OCI-LY1 (cell line): ENCODE measurements around the gene PTPRU.

Source experiments
- H2AFZ ChIP-seq: fragments of 200-600 bp; sonication (generic), shearing (Covaris generic); 2 replicates; pipeline ENCODE4 v1.6.0; 2014; ENCODE audit warnings: antibody characterized with exemption, mild to moderate bottlenecking, low read length
- H3F3A ChIP-seq: fragments of 200-600 bp; sonication (generic), shearing (Covaris generic); 2 replicates; pipeline ENCODE4 v1.6.0; 2014; ENCODE audit warnings: mild to moderate bottlenecking, antibody characterized with exemption, low read length, moderate library complexity; ENCODE audit not compliant: insufficient read depth
- H3K27ac ChIP-seq: fragments of 200-600 bp; sonication (generic); 2 replicates; pipeline ENCODE4 v1.5.1; 2014; ENCODE audit warnings: low read length, mixed run types, mild to moderate bottlenecking, low read depth; ENCODE audit not compliant: poor library complexity, severe bottlenecking
- H3K27me3 ChIP-seq: fragments of 200-600 bp; sonication (generic); 2 replicates; pipeline ENCODE4 v1.6.0; 2014; ENCODE audit warnings: antibody characterized with exemption, mild to moderate bottlenecking, low read length, moderate library complexity; ENCODE audit not compliant: insufficient read depth
- H3K36me3 ChIP-seq: fragments of 200-600 bp; sonication (generic); 2 replicates; pipeline ENCODE4 v1.6.1; 2014; ENCODE audit warnings: mild to moderate bottlenecking, antibody characterized with exemption, low read length, moderate library complexity, mixed read lengths; ENCODE audit not compliant: insufficient read depth
- H3K4me1 ChIP-seq: fragments of 200-600 bp; sonication (generic); 2 replicates; pipeline ENCODE4 v1.5.1; 2014; ENCODE audit warnings: mild to moderate bottlenecking, low read length, moderate library complexity; ENCODE audit not compliant: insufficient read depth, severe bottlenecking
- H3K4me2 ChIP-seq: fragments of 200-600 bp; sonication (generic), shearing (Covaris generic); 2 replicates; pipeline ENCODE4 v1.6.1; 2014; ENCODE audit warnings: low read length
- H3K4me3 ChIP-seq: fragments of 200-600 bp; sonication (generic); 2 replicates; pipeline ENCODE4 v1.5.1; 2014; ENCODE audit warnings: low read length, low read depth, mild to moderate bottlenecking, mixed read lengths; ENCODE audit not compliant: poor library complexity, severe bottlenecking
- H3K79me2 ChIP-seq: fragments of 200-600 bp; shearing (Covaris generic); 2 replicates; pipeline ENCODE4 v1.6.1; 2016; ENCODE audit warnings: mixed run types, low read length, mixed read lengths; ENCODE audit not compliant: insufficient read depth
- H3K9ac ChIP-seq: fragments of 200-600 bp; sonication (generic), shearing (Covaris generic); 2 replicates; pipeline ENCODE4 v1.6.1; 2014; ENCODE audit warnings: mild to moderate bottlenecking, low read length, mixed read lengths
- H3K9me2 ChIP-seq: fragments of 200-600 bp; sonication (generic), shearing (Covaris generic); 2 replicates; pipeline ENCODE4 v1.6.1; 2014; ENCODE audit warnings: low read depth, mild to moderate bottlenecking, low read length, mixed read lengths
- H3K9me3 ChIP-seq: fragments of 200-600 bp; shearing (Covaris generic); 2 replicates; pipeline ENCODE4 v1.6.1; 2014; ENCODE audit warnings: low read length, mixed read lengths
- H4K20me1 ChIP-seq: fragments of 200-600 bp; sonication (generic), shearing (Covaris generic); 2 replicates; pipeline ENCODE4 v1.6.0; 2016; ENCODE audit warnings: mild to moderate bottlenecking, low read length; ENCODE audit not compliant: insufficient read depth
- EZH2 ChIP-seq: fragments of 200-600 bp; sonication (generic), shearing (Covaris generic); IDR thresholded peaks from 2 replicates; pipeline ENCODE4 v1.8.0; 2017; ENCODE audit warnings: borderline replicate concordance, mixed run types, mild to moderate bottlenecking, antibody characterized with exemption, low read length, moderate library complexity, mixed read lengths
- TF ChIP-seq, protein P1 (sequence below): fragments of 200-600 bp; sonication (generic), shearing (Covaris generic); IDR thresholded peaks from 2 replicates; pipeline ENCODE4 v1.5.1; 2017; ENCODE audit warnings: mild to moderate bottlenecking, antibody characterized with exemption, low read length, moderate library complexity, mixed read lengths

The PTPRU gene

DNA sequence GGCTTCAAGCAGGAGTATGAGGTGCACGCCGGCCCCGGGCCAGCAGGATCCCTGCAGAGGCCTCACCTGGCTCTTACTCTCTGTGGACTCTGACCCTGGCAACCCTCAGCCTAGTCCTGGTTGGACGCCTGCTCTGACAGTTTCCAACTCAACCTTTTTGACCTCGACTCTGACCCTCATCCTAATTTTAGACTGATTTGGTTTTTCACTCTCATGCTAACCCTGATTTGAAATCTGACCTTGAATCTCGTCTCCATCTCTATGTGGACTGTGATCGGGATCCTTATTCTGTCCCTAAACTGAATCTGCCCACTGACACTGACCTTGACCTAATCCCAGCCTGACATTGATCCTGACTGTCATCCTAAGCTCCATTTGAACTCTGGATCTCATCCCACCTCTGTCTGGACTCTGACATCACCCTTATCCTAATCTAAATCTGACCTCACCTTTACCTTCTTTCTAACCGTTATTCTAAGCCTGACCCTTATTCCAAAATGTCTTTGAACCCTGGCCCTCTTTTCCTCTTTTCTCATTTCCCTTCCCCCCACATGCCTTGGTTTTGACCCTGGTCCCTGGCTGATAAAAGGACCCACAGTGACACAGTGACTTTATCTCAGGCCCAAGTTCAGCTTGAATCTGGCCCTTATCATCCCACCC lies 67.8 kb downstream of the PTPRU start:
- H3K27ac ChIP-seq: no peak overlapping the region
- TF ChIP-seq EZH2: no peak
- TF ChIP-seq, protein P1, sequence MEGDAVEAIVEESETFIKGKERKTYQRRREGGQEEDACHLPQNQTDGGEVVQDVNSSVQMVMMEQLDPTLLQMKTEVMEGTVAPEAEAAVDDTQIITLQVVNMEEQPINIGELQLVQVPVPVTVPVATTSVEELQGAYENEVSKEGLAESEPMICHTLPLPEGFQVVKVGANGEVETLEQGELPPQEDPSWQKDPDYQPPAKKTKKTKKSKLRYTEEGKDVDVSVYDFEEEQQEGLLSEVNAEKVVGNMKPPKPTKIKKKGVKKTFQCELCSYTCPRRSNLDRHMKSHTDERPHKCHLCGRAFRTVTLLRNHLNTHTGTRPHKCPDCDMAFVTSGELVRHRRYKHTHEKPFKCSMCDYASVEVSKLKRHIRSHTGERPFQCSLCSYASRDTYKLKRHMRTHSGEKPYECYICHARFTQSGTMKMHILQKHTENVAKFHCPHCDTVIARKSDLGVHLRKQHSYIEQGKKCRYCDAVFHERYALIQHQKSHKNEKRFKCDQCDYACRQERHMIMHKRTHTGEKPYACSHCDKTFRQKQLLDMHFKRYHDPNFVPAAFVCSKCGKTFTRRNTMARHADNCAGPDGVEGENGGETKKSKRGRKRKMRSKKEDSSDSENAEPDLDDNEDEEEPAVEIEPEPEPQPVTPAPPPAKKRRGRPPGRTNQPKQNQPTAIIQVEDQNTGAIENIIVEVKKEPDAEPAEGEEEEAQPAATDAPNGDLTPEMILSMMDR: no peak
- H3K9me2 ChIP-seq: no peaks in the 10 kb centered on the region
- H3K36me3 ChIP-seq: no peaks in the 10 kb centered on the region
- H3K4me2 ChIP-seq: no peak overlapping the region
- H3K9ac ChIP-seq: no peak overlapping the region
- H3F3A ChIP-seq: no peaks in the 10 kb centered on the region
- no peaks in the 10 kb centered on the region for H4K20me1 ChIP-seq
- no peaks in the 10 kb centered on the region for H3K79me2 ChIP-seq
- no peaks in the 10 kb centered on the region for H3K4me1 ChIP-seq
- no peaks in the 10 kb centered on the region for H3K27me3 ChIP-seq
- no peaks in the 10 kb centered on the region for H3K9me3 ChIP-seq
- H2AFZ ChIP-seq: no peak overlapping the region
- H3K4me3 ChIP-seq: no peak overlapping the region

DNA sequence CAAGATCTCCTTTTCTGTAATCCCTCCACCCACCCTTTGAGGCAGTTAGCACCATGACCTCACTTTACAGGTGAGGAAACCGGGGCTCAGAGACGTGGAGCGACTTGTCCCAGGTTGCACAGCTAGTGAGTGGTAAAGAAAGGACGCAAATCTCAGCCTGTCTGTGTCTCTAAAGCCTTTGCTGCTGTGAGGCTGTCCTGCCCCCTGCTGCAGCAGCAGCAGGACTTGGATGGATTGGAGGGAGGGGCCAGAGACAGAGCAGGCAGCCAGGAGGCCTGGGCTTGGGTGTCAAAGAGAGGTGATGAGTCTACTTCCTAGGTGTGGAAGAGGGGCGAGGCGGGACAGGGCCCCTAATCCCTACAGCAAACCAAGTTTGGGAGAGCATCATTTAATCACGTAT lies 69.6 kb downstream of the PTPRU start:
- Histone ChIP-seq H3K4me3 (no peak overlapping the region), H3K79me2 (no peaks in the 10 kb centered on the region), H3K36me3 (no peaks in the 10 kb centered on the region), H3K4me2 (no peak overlapping the region), H3K27ac (no peak overlapping the region), H3K27me3 (no peaks in the 10 kb centered on the region), H3F3A (no peaks in the 10 kb centered on the region), H3K9ac (no peak overlapping the region), H3K4me1 (no peaks in the 10 kb centered on the region), H3K9me2 (no peaks in the 10 kb centered on the region), H3K9me3 (no peaks in the 10 kb centered on the region), H2AFZ (no peak overlapping the region), H4K20me1 (no peaks in the 10 kb centered on the region)
- TF ChIP-seq, protein P1: no peak
- no peak for TF ChIP-seq EZH2

DNA sequence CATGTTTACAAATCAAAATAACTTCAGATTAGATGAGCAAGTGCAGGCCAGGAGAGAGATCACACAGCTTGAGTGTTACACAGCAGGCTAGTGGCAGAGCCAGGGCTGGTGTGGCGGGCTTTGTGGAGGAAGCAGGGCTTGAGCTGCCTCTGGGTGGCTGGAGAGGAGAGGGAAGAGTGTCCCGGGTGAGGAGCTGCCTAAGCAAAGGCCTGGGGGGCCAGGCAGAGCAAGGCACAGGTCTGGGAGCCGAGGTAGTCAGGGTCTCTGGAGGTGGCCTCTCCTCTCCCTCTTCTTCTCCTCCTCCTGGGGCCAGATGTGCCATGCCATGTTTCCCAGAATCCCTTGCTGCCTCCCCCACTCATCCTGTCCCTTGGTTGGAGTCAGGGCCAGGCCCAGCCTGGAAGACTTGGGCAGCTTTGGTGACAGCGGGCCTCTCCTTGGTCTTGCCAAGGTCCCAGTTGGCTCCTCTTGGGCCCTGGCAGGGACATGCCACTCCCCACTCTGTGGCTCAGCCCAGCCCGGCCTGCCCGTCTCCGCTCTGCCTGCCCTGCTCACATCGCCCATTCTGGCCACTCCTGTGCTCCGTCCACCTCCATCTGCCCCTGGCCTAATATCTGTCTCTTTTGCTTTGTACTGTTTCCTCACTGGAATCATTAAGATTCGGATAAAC lies 70.3 kb downstream of the PTPRU start:
- Histone ChIP-seq H3K4me3 (no peak overlapping the region), H3K79me2 (no peaks in the 10 kb centered on the region), H3K4me2 (no peak overlapping the region), H3K27ac (no peak overlapping the region), H3K4me1 (no peaks in the 10 kb centered on the region), H3K9me2 (no peaks in the 10 kb centered on the region), H2AFZ (no peak overlapping the region), H3K27me3 (no peaks in the 10 kb centered on the region), H3K9me3 (no peaks in the 10 kb centered on the region), H4K20me1 (no peaks in the 10 kb centered on the region), H3F3A (no peaks in the 10 kb centered on the region), H3K9ac (no peak overlapping the region), H3K36me3 (no peaks in the 10 kb centered on the region)
- TF ChIP-seq, protein P1: no peak
- no peak for TF ChIP-seq EZH2
